Naive thymus-derived CD4-positive, alpha-beta T cell (primary cell): ENCODE data around the gene ACOT9. TPM values are rescaled to one million over a fixed set of nuclear protein-coding genes. Genes with fewer than 3 reads are reported as not detected.

Source experiments
- ATAC-seq: fragments of 150-1000 bp; cut with Tn5 transposase; 2 replicates; pipeline ENCODE4 v1.10.0; 2021; ENCODE audit warnings: mild to moderate bottlenecking, moderate library complexity
- CTCF ChIA-PET: fragments of 350-600 bp; sonication (Branson Sonifier 250); formaldehyde crosslinking; loops from one replicate; lab custom pipeline; 2021; ENCODE audit warnings: antibody characterized with exemption; lab: Charles Lee
- POLR2A ChIA-PET: fragments of 350-600 bp; sonication (Branson Sonifier 250); formaldehyde crosslinking; loops from one replicate; lab custom pipeline; 2021; ENCODE audit warnings: antibody characterized with exemption, inconsistent platforms; lab: Charles Lee
- DNase-seq, 9 donors: peaks; one replicate each; pipeline versions ENCODE4 v3.0.0 to v3.0.0-alpha.2; 2020 to 2022; ENCODE audit warnings: mixed read lengths in 1 of 9
- H3K27ac ChIP-seq: one replicate; pipeline ENCODE4 v1.7.0; 2013; ENCODE audit warnings: mild to moderate bottlenecking, low read depth, low read length, moderate library complexity
- H3K27me3 ChIP-seq, 2 donors: one replicate each; pipeline ENCODE4 v1.7.0; 2013; ENCODE audit warnings: low read length in 2 of 2, mild to moderate bottlenecking in 2 of 2, moderate library complexity in 2 of 2; ENCODE audit not compliant: control insufficient read depth in 2 of 2, insufficient read depth in 2 of 2
- H3K36me3 ChIP-seq, 3 experiments: 1 replicate in 2 of 3; 2 replicates in 1 of 3; pipeline ENCODE4 v1.7.0; 2013; ENCODE audit warnings: low read length in 3 of 3, mild to moderate bottlenecking in 3 of 3, moderate library complexity in 1 of 3; ENCODE audit not compliant: insufficient read depth in 3 of 3, control insufficient read depth in 2 of 3
- H3K4me1 ChIP-seq, 2 donors: one replicate each; pipeline ENCODE4 v1.7.0; 2013; ENCODE audit warnings: low read length in 2 of 2, mild to moderate bottlenecking in 2 of 2, moderate library complexity in 1 of 2; ENCODE audit not compliant: control insufficient read depth in 2 of 2, insufficient read depth in 2 of 2
- H3K4me3 ChIP-seq: 2 replicates; pipeline ENCODE4 v1.7.0; 2013; ENCODE audit warnings: mild to moderate bottlenecking, low read length
- H3K9me3 ChIP-seq, 3 experiments: 1 replicate in 2 of 3; 2 replicates in 1 of 3; pipeline ENCODE4 v1.7.0; 2013; ENCODE audit warnings: low read length in 3 of 3; ENCODE audit not compliant: control insufficient read depth in 2 of 3
- H3K27ac Mint-ChIP-seq, 9 donors: one replicate each; pipeline ENCODE4 v1.8.0; 2020 to 2022; ENCODE audit warnings: mixed read lengths in 9 of 9, mild to moderate bottlenecking in 8 of 9, moderate library complexity in 5 of 9, inconsistent platforms in 2 of 9
- H3K27me3 Mint-ChIP-seq, 5 donors: one replicate each; pipeline ENCODE4 v1.8.0; 2021 to 2022; ENCODE audit warnings: mixed read lengths in 5 of 5, mild to moderate bottlenecking in 1 of 5
- H3K36me3 Mint-ChIP-seq, 5 donors: one replicate each; pipeline ENCODE4 v1.8.0; 2020 to 2022; ENCODE audit warnings: mixed read lengths in 5 of 5, mild to moderate bottlenecking in 3 of 5, inconsistent platforms in 1 of 5
- H3K4me1 Mint-ChIP-seq, 7 donors: one replicate each; pipeline ENCODE4 v1.8.0; 2020 to 2022; ENCODE audit warnings: mixed read lengths in 7 of 7, mild to moderate bottlenecking in 3 of 7, inconsistent platforms in 1 of 7
- H3K4me3 Mint-ChIP-seq, 10 donors: one replicate each; pipeline ENCODE4 v1.8.0; 2020 to 2022; ENCODE audit warnings: mild to moderate bottlenecking in 10 of 10, mixed read lengths in 10 of 10, moderate library complexity in 6 of 10, inconsistent platforms in 2 of 10
- H3K9me3 Mint-ChIP-seq, 11 donors: one replicate each; pipeline ENCODE4 v1.8.0; 2020 to 2022; ENCODE audit warnings: mixed read lengths in 11 of 11, mild to moderate bottlenecking in 4 of 11, inconsistent platforms in 1 of 11, moderate library complexity in 1 of 11
- intact Hi-C, 2 donors: fragments of 100-400 bp; cut with micrococcal nuclease; formaldehyde crosslinking; loops; one replicate each; pipeline ENCODE4 v1.15.1; 2023
- polyA plus RNA-seq, 2 donors: library from polyadenylated mRNA; unstranded; fragments of 300-500 nt; fragmentation: Illumina TruSeq; gene quantifications; one replicate each; pipeline ENCODE4 v1.2.3, GENCODE V29; 2021
- total RNA-seq, 6 experiments: library from RNA in 5 of 6; stranded (reverse) in 5 of 6; gene quantifications; 1 replicate in 5 of 6; 2 replicates in 1 of 6; pipeline ENCODE4 v1.2.3 and lab custom pipeline; 2021 to 2026

Gene ACOT9
- total and polyA plus RNA-seq, 7 experiments from 2014 or later: 5.9 to 40.1 (median 9.0) TPM

DNA sequence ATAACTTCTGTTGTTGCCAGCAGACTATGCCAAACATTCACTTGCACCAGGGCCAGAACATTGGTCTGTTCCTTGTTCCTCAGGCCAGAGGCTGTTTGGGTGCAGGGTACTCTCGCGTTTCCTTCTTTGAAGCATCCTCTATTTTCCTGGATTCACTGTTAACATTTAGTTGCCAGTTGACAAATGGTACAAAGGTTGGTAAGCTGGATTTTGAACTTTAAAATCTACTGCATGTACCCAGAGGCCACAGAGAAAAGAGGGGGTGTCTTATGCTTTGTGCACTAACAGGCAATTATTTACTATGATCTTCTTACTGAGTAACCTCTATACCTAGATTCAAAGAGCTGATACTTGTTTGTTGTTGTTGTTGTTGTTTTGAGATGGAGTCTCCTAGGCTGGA, 27.1 kb upstream of the ACOT9 start:
- DNase-seq (no peak), ATAC-seq (no peak)
- Histone ChIP-seq H3K36me3 (no peaks in the 10 kb centered on the region), H3K4me3 (no peak overlapping the region), H3K4me1 (peaks cover 0 to 6% of the 10 kb centered on the region in 2 donors), H3K9me3 (no peaks in the 10 kb centered on the region), H3K27me3 (no peaks in the 10 kb centered on the region), H3K27ac (no peak overlapping the region)
- POLR2A ChIA-PET: interaction anchor here (1.7 kb wide), 1 partner anchor 13 kb away, joined by 5 read pairs; the partner anchor contains the start of gene SAT1
- Mint-ChIP-seq H3K27ac (peak overlapping the region in 2 of 9 donors; percentile 46 to 62), H3K4me1 (peaks cover 0 to 15% (median 9%) of the 10 kb centered on the region in 7 donors), H3K27me3 (no peaks in the 10 kb centered on the region), H3K9me3 (peaks cover 0 to 1% (median 0%) of the 10 kb centered on the region in 11 donors), H3K36me3 (peaks cover 0 to 5% (median 0%) of the 10 kb centered on the region in 5 donors), H3K4me3 (no peak overlapping the region)
- intact Hi-C loops: no loop called here
- CTCF ChIA-PET: no interaction called here

DNA sequence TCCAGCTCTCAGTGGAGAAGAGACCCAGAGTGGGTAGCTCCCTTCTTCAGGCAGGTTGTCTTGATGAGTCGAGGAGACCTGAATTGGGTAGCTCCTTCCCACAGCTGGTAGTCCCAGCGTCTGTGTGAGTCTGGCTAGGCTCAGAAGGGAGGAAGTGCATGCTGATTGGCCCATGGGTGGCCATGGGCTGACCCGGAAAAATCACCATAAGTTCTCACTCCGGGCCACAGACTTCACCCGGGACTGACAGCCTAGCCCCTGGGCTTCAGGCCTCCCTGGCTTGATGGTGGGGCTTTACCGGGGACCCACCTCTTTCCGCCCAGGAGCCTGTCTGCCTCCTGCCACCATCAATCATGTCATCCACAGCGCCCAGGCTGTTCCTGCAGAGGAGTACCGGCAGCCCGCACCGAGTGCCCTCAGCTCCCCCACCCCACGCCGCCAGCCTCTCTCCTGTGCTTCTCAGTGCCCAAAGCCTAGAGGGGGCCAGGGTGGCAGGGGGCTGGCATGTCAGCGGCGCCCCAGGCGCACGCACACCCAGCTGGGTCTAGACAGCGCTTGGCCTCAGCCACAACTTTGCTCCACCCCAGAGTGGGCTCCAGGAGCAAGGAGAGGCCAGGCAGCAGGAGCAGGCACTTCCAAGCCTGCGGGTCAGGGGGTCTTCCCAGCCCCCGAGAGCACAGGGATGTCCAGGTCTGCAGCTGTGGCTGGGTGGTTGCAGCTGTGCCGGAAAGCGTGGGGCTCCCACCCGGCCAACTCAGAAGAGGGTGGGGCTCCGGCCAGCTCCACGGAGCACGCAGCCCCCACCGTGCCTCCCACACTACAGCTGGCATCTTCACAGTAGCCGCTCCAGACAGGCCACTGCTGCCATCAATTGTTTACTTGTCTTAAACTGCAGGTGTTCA, 23.8 kb upstream of the ACOT9 start:
- DNase-seq (peak in 2 of 9 donors; percentile 16 to 20), ATAC-seq (peak; percentile 96)
- Mint-ChIP-seq H3K4me1 (no peaks in the 10 kb centered on the region), H3K9me3 (peaks cover 0 to 1% (median 0%) of the 10 kb centered on the region in 11 donors), H3K27me3 (no peaks in the 10 kb centered on the region), H3K36me3 (peaks cover 0 to 4% (median 0%) of the 10 kb centered on the region in 5 donors), H3K4me3 (peak overlapping the region; percentile 16 to 78 (median 56)), H3K27ac (peak overlapping the region in 3 of 9 donors; percentile 14 to 54 (median 52))
- peak overlapping the region; percentile 27 for H3K4me3 ChIP-seq
- H3K27ac ChIP-seq: peak overlapping the region; percentile 53
- H3K9me3 ChIP-seq: no peaks in the 10 kb centered on the region
- intact Hi-C loops: no loop called here
- no peaks in the 10 kb centered on the region for H3K36me3 ChIP-seq
- H3K27me3 ChIP-seq: no peaks in the 10 kb centered on the region
- ChIA-PET POLR2A (interaction anchor here (0.5 kb wide), 1 partner anchor 7 kb away, joined by 3 read pairs; no protein-coding TSS in a partner anchor), CTCF (no interaction called here)
- no peaks in the 10 kb centered on the region for H3K4me1 ChIP-seq

DNA sequence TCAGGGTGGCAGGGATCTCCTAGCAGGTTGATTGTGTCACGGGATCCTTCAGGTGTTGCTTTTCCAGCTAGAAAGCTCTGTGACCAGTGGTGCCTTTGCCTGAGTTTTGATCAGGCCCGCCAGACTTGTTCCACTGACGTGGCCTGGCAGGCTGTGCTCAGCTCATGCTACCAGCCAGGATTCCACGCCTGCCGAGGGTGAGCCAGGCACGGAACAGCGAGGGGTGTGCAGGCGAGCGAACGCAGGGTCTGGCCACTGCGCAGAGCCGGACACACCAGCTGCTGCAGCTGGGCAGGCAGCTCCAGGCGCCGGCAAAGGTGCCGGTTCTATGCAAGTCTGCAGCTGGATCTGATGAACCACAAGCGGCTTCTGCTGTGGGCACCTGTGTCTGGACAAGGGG, 22.8 kb upstream of the ACOT9 start:
- H3K27me3 ChIP-seq: no peaks in the 10 kb centered on the region
- POLR2A ChIA-PET: interaction anchor here (0.5 kb wide), 1 partner anchor 9 kb away, joined by 3 read pairs; no protein-coding TSS in a partner anchor
- no peaks in the 10 kb centered on the region for H3K36me3 ChIP-seq
- H3K4me1 ChIP-seq: no peaks in the 10 kb centered on the region
- H3K27ac ChIP-seq: no peak overlapping the region
- Mint-ChIP-seq H3K36me3 (peaks cover 0 to 4% (median 0%) of the 10 kb centered on the region in 5 donors), H3K9me3 (peaks cover 0 to 1% (median 0%) of the 10 kb centered on the region in 11 donors), H3K27me3 (no peaks in the 10 kb centered on the region), H3K27ac (no peak overlapping the region), H3K4me1 (no peaks in the 10 kb centered on the region), H3K4me3 (no peak overlapping the region)
- CTCF ChIA-PET: no interaction called here
- H3K4me3 ChIP-seq: no peak overlapping the region
- DNase-seq (no peak), ATAC-seq (no peak)
- intact Hi-C loops: no loop called here
- no peaks in the 10 kb centered on the region for H3K9me3 ChIP-seq

DNA sequence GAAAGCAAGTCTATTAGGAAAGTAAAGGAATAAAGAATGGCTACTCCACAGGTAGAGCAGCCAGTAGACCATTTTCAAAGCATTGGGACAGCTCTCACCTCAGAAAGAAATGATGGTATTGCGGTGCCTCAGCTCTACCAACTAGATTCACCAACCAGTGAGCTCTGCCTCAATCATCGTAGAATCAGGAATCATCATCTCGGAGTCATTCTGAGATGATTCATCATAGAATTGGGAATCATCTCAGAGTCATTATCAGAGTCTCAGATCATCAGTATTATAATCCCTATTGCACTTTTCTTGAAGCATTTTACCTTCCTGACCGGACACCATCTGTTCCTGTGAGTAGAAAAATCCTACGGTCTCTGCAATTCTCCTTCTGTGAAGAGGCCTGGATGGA, 22.4 kb upstream of the ACOT9 start:
- Mint-ChIP-seq H3K9me3 (peaks cover 0 to 1% (median 0%) of the 10 kb centered on the region in 11 donors), H3K36me3 (peaks cover 0 to 4% (median 0%) of the 10 kb centered on the region in 5 donors), H3K27me3 (no peaks in the 10 kb centered on the region), H3K4me3 (no peak overlapping the region), H3K4me1 (no peaks in the 10 kb centered on the region), H3K27ac (no peak overlapping the region)
- intact Hi-C loops: no loop called here
- Histone ChIP-seq H3K4me1 (no peaks in the 10 kb centered on the region), H3K27me3 (no peaks in the 10 kb centered on the region), H3K9me3 (no peaks in the 10 kb centered on the region), H3K4me3 (no peak overlapping the region), H3K36me3 (no peaks in the 10 kb centered on the region), H3K27ac (no peak overlapping the region)
- no peak for ATAC-seq
- CTCF ChIA-PET: no interaction called here
- POLR2A ChIA-PET: no interaction called here
- DNase-seq: no peak

DNA sequence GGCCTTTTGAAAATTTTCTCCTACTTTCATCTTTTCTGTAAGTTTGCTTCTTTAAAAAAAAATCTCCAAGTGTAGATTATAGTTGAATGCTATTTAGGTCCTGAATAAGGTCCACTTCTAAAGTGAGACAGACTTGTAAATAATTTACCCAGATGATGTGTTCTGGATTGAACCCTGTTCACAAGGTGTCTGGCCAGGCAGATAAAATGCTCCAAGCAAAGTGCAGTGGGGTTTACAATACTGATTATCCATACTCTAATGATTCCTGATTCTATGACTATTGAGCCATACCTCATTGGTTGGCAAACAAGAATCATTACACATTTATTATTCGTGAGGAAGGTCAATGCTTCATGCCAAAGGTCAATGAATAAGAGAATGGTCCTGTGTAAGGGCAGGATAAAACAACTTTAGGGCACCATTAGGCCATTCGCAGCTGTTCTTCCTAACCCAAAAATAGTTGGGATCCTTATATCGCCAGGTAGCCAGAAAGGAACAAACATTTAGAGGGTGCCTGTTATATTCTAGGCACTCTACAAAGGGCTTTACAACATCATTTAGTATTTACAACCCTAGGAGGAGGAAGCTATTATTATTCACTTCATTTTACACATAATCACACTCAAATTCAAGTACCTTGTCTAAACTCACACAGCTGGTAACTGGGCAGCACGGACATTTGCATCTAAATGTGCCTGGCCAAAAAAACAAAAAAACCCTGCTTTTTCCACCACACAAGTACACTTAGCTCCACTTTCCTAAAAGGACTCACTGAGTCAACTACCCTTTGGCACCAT, 21.3 kb upstream of the ACOT9 start:
- ChIA-PET POLR2A (no interaction called here), CTCF (no interaction called here)
- H3K9me3 Mint-ChIP-seq: peaks cover 0 to 1% (median 0%) of the 10 kb centered on the region in 11 donors
- Histone ChIP-seq H3K27ac (no peak overlapping the region), H3K9me3 (no peaks in the 10 kb centered on the region), H3K36me3 (no peaks in the 10 kb centered on the region), H3K27me3 (no peaks in the 10 kb centered on the region), H3K4me3 (no peak overlapping the region), H3K4me1 (no peaks in the 10 kb centered on the region)
- no peaks in the 10 kb centered on the region for H3K27me3 Mint-ChIP-seq
- no peaks in the 10 kb centered on the region for H3K4me1 Mint-ChIP-seq
- no peak overlapping the region for H3K27ac Mint-ChIP-seq
- ATAC-seq: no peak
- no peak overlapping the region for H3K4me3 Mint-ChIP-seq
- DNase-seq: no peak
- peaks cover 0 to 4% (median 0%) of the 10 kb centered on the region in 5 donors for H3K36me3 Mint-ChIP-seq
- intact Hi-C loops: no loop called here

DNA sequence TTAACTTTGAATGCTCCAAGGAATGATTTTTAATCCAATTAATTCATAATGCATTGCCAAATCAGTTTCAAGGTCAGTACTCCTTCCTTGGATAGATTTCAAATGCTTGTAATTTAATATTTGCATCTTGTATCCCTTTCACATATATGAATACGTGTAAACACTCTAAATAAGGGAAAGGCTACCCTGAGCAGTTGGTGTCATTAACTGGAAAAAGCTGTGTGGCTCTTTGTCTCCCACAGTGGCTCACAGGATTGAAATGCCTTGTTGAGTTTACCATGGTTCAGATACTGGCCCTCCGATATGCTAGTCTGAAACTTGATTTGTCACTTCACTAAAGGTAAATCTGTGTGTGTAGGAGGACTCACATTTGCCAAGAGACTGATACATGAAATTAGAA, 16.7 kb upstream of the ACOT9 start:
- H3K4me3 ChIP-seq: no peak overlapping the region
- H3K27ac Mint-ChIP-seq: peak overlapping the region in 1 of 9 donors; percentile 42
- no peaks in the 10 kb centered on the region for H3K27me3 ChIP-seq
- no peaks in the 10 kb centered on the region for H3K27me3 Mint-ChIP-seq
- no peaks in the 10 kb centered on the region for H3K36me3 ChIP-seq
- H3K27ac ChIP-seq: no peak overlapping the region
- no peak overlapping the region for H3K4me3 Mint-ChIP-seq
- POLR2A ChIA-PET: no interaction called here
- H3K9me3 ChIP-seq: no peaks in the 10 kb centered on the region
- CTCF ChIA-PET: no interaction called here
- H3K4me1 ChIP-seq: no peaks in the 10 kb centered on the region
- H3K9me3 Mint-ChIP-seq: no peaks in the 10 kb centered on the region
- ATAC-seq (no peak), DNase-seq (no peak)
- intact Hi-C loops: no loop called here
- peaks cover 0 to 6% (median 0%) of the 10 kb centered on the region in 7 donors for H3K4me1 Mint-ChIP-seq
- no peaks in the 10 kb centered on the region for H3K36me3 Mint-ChIP-seq
